Stimulated activated effector memory CD8-positive, alpha-beta T cell treated with anti-CD3 and anti-CD28 coated beads, Interleukin-12 subunit alpha, Interleukin-12 subunit beta, amount 100 ng/mL, for 72 hours (primary cell): ENCODE measurements around the gene TPPP.
"Not testable (repeated sequence)": the region's sequence is repeated elsewhere in the genome, so short reads cannot be mapped to it uniquely, and the experiment has no call there.

ENCODE experiments used
- ATAC-seq: fragments of 150-1000 bp; cut with Tn5 transposase; 2 replicates; pipeline ENCODE4 v1.10.0; 2021
- DNase-seq, 2 donors: peaks; one replicate each; pipeline ENCODE4 v3.0.0; 2021 to 2022; ENCODE audit warnings: low spot score in 2 of 2
- H3K27ac Mint-ChIP-seq: one replicate; pipeline ENCODE4 v1.8.0; 2022; ENCODE audit warnings: mild to moderate bottlenecking, mixed read lengths
- H3K36me3 Mint-ChIP-seq: one replicate; pipeline ENCODE4 v1.8.0; 2022; ENCODE audit warnings: mild to moderate bottlenecking, mixed read lengths
- H3K4me1 Mint-ChIP-seq: one replicate; pipeline ENCODE4 v1.8.0; 2022; ENCODE audit warnings: mixed read lengths
- H3K4me3 Mint-ChIP-seq: one replicate; pipeline ENCODE4 v1.8.0; 2022; ENCODE audit warnings: mild to moderate bottlenecking, mixed read lengths
- H3K9me3 Mint-ChIP-seq: one replicate; pipeline ENCODE4 v1.8.0; 2022; ENCODE audit warnings: mixed read lengths

Gene TPPP

DNA sequence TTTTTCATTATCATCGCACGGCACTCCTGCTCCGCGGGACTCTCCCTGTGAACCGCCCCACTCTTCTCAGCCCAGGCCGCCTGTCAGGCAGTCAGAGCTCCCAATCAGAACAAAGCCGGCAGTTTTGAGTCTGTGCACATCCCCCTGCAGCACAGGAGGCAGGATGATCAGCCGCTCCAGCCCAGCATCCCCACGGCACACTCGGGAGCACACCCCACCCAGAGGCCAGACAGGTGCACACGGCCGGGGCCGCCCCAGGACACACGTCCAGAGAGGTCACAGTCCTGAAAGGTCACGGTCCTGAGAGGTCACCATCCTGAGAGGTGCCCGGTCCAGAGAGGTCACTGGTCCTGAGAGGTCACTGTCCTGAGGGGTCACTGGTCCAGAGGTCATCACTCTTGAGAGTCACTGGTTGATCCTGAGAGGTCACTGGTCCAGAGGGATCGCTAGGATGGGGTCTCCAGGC is 8.4 kb downstream of the TPPP start:
- no peak overlapping the region for H3K4me3 Mint-ChIP-seq
- no peaks in the 10 kb centered on the region for H3K4me1 Mint-ChIP-seq
- ATAC-seq (no peak), DNase-seq (no peak)
- H3K27ac Mint-ChIP-seq: no peak overlapping the region
- H3K9me3 Mint-ChIP-seq: no peaks in the 10 kb centered on the region
- no peaks in the 10 kb centered on the region for H3K36me3 Mint-ChIP-seq

- no peak overlapping the region for H3K4me3 Mint-ChIP-seq
- H3K36me3 Mint-ChIP-seq: no peaks in the 10 kb centered on the region
- H3K9me3 Mint-ChIP-seq: no peaks in the 10 kb centered on the region
- H3K27ac Mint-ChIP-seq: no peak overlapping the region
- no peak for ATAC-seq
- DNase-seq: no peak
- H3K4me1 Mint-ChIP-seq: no peaks in the 10 kb centered on the region
These were observed 9.3 kb downstream of the TPPP start for GRCh38 chr5:683551-684481.

GRCh38 chr5:682651-683358 is 10.3 kb downstream of the TPPP start:
- H3K4me3 Mint-ChIP-seq, H3K9me3 Mint-ChIP-seq, H3K4me1 Mint-ChIP-seq, DNase-seq, H3K27ac Mint-ChIP-seq, ATAC-seq, H3K36me3 Mint-ChIP-seq: not testable (repeated sequence)

DNA sequence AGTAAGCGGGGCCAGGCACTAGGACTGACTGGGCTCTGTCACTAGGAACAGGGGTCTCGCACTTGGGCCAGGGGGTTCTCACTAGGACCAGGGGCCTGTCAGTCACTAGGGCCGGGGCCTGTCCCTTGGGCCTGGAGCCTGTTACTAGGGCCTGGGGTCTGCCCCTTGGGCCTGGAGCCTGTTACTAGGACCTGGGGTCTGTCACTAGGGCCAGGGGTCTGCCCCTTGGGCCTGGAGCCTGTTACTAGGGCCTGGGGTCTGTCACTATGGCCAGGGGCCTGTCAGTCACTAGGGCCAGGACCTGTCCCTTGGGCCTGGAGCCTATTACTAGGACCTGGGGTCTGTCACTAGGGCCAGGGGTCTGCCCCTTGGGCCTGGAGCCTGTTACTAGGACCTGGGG is 10.9 kb downstream of the TPPP start:
- H3K27ac Mint-ChIP-seq, H3K36me3 Mint-ChIP-seq: not testable (repeated sequence)

GRCh38 chr5:681317-682191 is 11.6 kb downstream of the TPPP start:
- H3K4me3 Mint-ChIP-seq, H3K36me3 Mint-ChIP-seq, ATAC-seq, DNase-seq, H3K27ac Mint-ChIP-seq, H3K4me1 Mint-ChIP-seq, H3K9me3 Mint-ChIP-seq: not testable (repeated sequence)

More for the DNA sequence above, 10.9 kb downstream of the TPPP start:
- not testable (repeated sequence) for DNase-seq, H3K9me3 Mint-ChIP-seq, H3K4me1 Mint-ChIP-seq, H3K4me3 Mint-ChIP-seq, ATAC-seq

- not testable (repeated sequence) for ATAC-seq, H3K4me3 Mint-ChIP-seq, DNase-seq, H3K27ac Mint-ChIP-seq, H3K9me3 Mint-ChIP-seq, H3K4me1 Mint-ChIP-seq, H3K36me3 Mint-ChIP-seq
These were observed 12.3 kb downstream of the TPPP start for GRCh38 chr5:680836-681235.

GRCh38 chr5:680118-680795 is 12.9 kb downstream of the TPPP start:
- not testable (repeated sequence) for H3K36me3 Mint-ChIP-seq, DNase-seq, H3K9me3 Mint-ChIP-seq, H3K4me1 Mint-ChIP-seq, H3K4me3 Mint-ChIP-seq, ATAC-seq, H3K27ac Mint-ChIP-seq

- not testable (repeated sequence) for H3K4me3 Mint-ChIP-seq, H3K36me3 Mint-ChIP-seq, H3K9me3 Mint-ChIP-seq, ATAC-seq, H3K27ac Mint-ChIP-seq, H3K4me1 Mint-ChIP-seq, DNase-seq
These were observed 13.8 kb downstream of the TPPP start for GRCh38 chr5:679166-679895.

- DNase-seq, H3K27ac Mint-ChIP-seq, H3K4me3 Mint-ChIP-seq, H3K9me3 Mint-ChIP-seq, H3K4me1 Mint-ChIP-seq, H3K36me3 Mint-ChIP-seq, ATAC-seq: not testable (repeated sequence)
These were observed 14.6 kb downstream of the TPPP start for GRCh38 chr5:678521-678920.

- Mint-ChIP-seq H3K9me3 (no peaks in the 10 kb centered on the region), H3K4me3 (no peak overlapping the region), H3K27ac (no peak overlapping the region), H3K36me3 (peaks cover 13% of the 10 kb centered on the region), H3K4me1 (peaks cover 15% of the 10 kb centered on the region)
- DNase-seq (no peak), ATAC-seq (no peak)
These were observed 15.7 kb downstream of the TPPP start for GRCh38 chr5:677131-678101.

- no peak overlapping the region for H3K4me3 Mint-ChIP-seq
- H3K9me3 Mint-ChIP-seq: no peaks in the 10 kb centered on the region
- H3K36me3 Mint-ChIP-seq: peaks cover 17% of the 10 kb centered on the region
- no peak overlapping the region for H3K27ac Mint-ChIP-seq
- peaks cover 21% of the 10 kb centered on the region for H3K4me1 Mint-ChIP-seq
- DNase-seq (no peak), ATAC-seq (no peak)
These were observed 16.5 kb downstream of the TPPP start for GRCh38 chr5:676699-677076.

- Mint-ChIP-seq H3K36me3 (peaks cover 17% of the 10 kb centered on the region), H3K9me3 (no peaks in the 10 kb centered on the region), H3K27ac (no peak overlapping the region), H3K4me3 (no peak overlapping the region), H3K4me1 (peaks cover 21% of the 10 kb centered on the region)
- ATAC-seq (no peak), DNase-seq (no peak)
These were observed 17.1 kb downstream of the TPPP start for GRCh38 chr5:675871-676698.
